ENCODE measurements around the gene JARID2. TPM values are rescaled to one million over a fixed set of nuclear protein-coding genes. Genes with fewer than 3 reads are reported as not detected.

The JARID2 gene
- total and polyA plus RNA-seq, 9 of the 15 experiments (the other 6 are each of a cell fraction or from before 2014, with no cell fraction given) = 5.0 to 29.0 (median 15.6) TPM

- TF ChIP-seq SMARCE1 (IDR thresholded peaks at IDR 0.05) = no peak
- 0 out of 2 replicates have a peak, but pooled peaks have one; percentile 38 for TF ChIP-seq CBX1 (IDR thresholded peaks at IDR 0.05; ENCODE audit: low read depth)
- TF ChIP-seq ZNF655 (CRISPR knock-in tag; IDR thresholded peaks at IDR 0.05) = no peak
- TF ChIP-seq ETS1 (conservative IDR thresholded peaks at IDR 0.05; ENCODE audit: control insufficient read depth, low read depth, low read length) = 0 out of 2 replicates have a peak, but pooled peaks have one; percentile 18
- no peak for TF ChIP-seq MTA1 (IDR thresholded peaks at IDR 0.05; ENCODE audit: borderline replicate concordance)
- TF ChIP-seq STAG1 (CRISPR knock-in tag; IDR thresholded peaks at IDR 0.05; ENCODE audit: borderline replicate concordance) = peak; percentile 36; the same call in 1 of the 2 replicates
- TF ChIP-seq L3MBTL2 (IDR thresholded peaks at IDR 0.05) = peak; percentile 97
- no peak for TF ChIP-seq HLTF (IDR thresholded peaks at IDR 0.05)
- peak; percentile 47; the same call in 1 of the 2 replicates for TF ChIP-seq GTF2A2 (tag; IDR thresholded peaks at IDR 0.05)
- no peak for TF ChIP-seq TRIM25 (IDR thresholded peaks at IDR 0.05; ENCODE audit: borderline replicate concordance)
- TF ChIP-seq SREBF1 (IDR thresholded peaks at IDR 0.05; ENCODE audit: borderline replicate concordance, low read depth, low read length) = 0 out of 2 replicates have a peak, but pooled peaks have one; percentile 8
- no peak for TF ChIP-seq TCF7L2 (IDR thresholded peaks at IDR 0.05; ENCODE audit: low read depth, low read length)
- TF ChIP-seq, protein P1, sequence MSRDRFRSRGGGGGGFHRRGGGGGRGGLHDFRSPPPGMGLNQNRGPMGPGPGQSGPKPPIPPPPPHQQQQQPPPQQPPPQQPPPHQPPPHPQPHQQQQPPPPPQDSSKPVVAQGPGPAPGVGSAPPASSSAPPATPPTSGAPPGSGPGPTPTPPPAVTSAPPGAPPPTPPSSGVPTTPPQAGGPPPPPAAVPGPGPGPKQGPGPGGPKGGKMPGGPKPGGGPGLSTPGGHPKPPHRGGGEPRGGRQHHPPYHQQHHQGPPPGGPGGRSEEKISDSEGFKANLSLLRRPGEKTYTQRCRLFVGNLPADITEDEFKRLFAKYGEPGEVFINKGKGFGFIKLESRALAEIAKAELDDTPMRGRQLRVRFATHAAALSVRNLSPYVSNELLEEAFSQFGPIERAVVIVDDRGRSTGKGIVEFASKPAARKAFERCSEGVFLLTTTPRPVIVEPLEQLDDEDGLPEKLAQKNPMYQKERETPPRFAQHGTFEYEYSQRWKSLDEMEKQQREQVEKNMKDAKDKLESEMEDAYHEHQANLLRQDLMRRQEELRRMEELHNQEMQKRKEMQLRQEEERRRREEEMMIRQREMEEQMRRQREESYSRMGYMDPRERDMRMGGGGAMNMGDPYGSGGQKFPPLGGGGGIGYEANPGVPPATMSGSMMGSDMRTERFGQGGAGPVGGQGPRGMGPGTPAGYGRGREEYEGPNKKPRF (IDR thresholded peaks at IDR 0.05; ENCODE audit: low read depth, low read length) = no peak
- no peak for TF ChIP-seq CREBBP (IDR thresholded peaks at IDR 0.05; ENCODE audit: low read depth, low read length)
- TF ChIP-seq ATF4 (CRISPR knock-in tag; IDR thresholded peaks at IDR 0.05) = 0 out of 2 replicates have a peak, but pooled peaks have one; percentile 28
- TF ChIP-seq ZNF316 (IDR thresholded peaks at IDR 0.05) = no peak
- no peak for TF ChIP-seq NFXL1 (CRISPR knock-in tag; IDR thresholded peaks at IDR 0.05)
- no peak for TF ChIP-seq ZNF384 (IDR thresholded peaks at IDR 0.05; ENCODE audit: low read depth, low read length)
- TF ChIP-seq ZBTB8A (IDR thresholded peaks at IDR 0.05; ENCODE audit: partially characterized antibody) = no peak
- no peak for TF ChIP-seq BCL6 (CRISPR knock-in tag; IDR thresholded peaks at IDR 0.05)
- TF ChIP-seq PTBP1 (IDR thresholded peaks at IDR 0.05; ENCODE audit: low read depth, low read length) = no peak
- no peak for TF ChIP-seq ZNF696 (CRISPR knock-in tag; conservative IDR thresholded peaks at IDR 0.05)
Observed at GRCh38 chr6:15244620-15245360, 1.1 kb upstream of the JARID2 start (continued).

Measured in K562 (cell line).